Astrocyte of the spinal cord (primary cell): ENCODE measurements around the gene GLRX2.

ENCODE experiments used
- DNase-seq: peaks from one replicate; pipeline ENCODE4 v3.0.0; 2011; ENCODE audit warnings: low read depth, low spot score
- H3K4me3 ChIP-seq: 2 replicates; pipeline ENCODE4 v1.5.1; 2011; ENCODE audit warnings: low read depth, mild to moderate bottlenecking, low read length, moderate library complexity
- in situ Hi-C: cut with HindIII; loops from 2 replicates; pipeline ENCODE4 v1.10.0; 2017; ENCODE audit warnings: low sequenced_read_pairs
- TF ChIP-seq, protein P1 (sequence below): IDR thresholded peaks from 2 replicates; pipeline ENCODE4 v1.5.1; 2012; ENCODE audit warnings: low read depth, mild to moderate bottlenecking, low read length, inconsistent platforms

Gene GLRX2

DNA sequence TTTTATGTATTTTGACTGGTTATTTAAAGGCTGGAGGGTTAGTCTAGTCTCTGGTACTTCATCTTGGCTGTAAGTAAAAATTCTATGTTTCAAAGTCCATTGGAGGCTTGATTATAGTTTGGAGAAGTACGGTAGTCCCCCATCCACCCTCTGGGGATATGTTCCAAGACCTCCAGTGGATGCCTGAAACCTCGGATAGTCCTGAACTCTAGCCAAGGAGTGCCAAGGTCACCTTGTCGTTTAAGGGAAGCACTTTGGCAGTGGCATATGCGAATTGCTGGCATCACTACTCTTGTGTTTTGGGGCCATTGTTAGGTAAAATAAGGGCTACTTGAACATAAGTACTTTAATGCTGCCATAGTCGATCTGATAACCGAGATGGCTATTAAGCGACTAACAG, 35.0 kb upstream of the GLRX2 start:
- TF ChIP-seq, protein P1, sequence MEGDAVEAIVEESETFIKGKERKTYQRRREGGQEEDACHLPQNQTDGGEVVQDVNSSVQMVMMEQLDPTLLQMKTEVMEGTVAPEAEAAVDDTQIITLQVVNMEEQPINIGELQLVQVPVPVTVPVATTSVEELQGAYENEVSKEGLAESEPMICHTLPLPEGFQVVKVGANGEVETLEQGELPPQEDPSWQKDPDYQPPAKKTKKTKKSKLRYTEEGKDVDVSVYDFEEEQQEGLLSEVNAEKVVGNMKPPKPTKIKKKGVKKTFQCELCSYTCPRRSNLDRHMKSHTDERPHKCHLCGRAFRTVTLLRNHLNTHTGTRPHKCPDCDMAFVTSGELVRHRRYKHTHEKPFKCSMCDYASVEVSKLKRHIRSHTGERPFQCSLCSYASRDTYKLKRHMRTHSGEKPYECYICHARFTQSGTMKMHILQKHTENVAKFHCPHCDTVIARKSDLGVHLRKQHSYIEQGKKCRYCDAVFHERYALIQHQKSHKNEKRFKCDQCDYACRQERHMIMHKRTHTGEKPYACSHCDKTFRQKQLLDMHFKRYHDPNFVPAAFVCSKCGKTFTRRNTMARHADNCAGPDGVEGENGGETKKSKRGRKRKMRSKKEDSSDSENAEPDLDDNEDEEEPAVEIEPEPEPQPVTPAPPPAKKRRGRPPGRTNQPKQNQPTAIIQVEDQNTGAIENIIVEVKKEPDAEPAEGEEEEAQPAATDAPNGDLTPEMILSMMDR, result no peak

GRCh38 chr1:193131266-193131860, 26.1 kb upstream of the GLRX2 start:
- no peak for DNase-seq
- in situ Hi-C loops, result no loop called here
- TF ChIP-seq, protein P1, result no peak
- H3K4me3 ChIP-seq, result no peak overlapping the region

More for the DNA sequence above, 35.0 kb upstream of the GLRX2 start:
- in situ Hi-C loops, result no loop called here
- no peak overlapping the region for H3K4me3 ChIP-seq
- DNase-seq, result no peak

DNA sequence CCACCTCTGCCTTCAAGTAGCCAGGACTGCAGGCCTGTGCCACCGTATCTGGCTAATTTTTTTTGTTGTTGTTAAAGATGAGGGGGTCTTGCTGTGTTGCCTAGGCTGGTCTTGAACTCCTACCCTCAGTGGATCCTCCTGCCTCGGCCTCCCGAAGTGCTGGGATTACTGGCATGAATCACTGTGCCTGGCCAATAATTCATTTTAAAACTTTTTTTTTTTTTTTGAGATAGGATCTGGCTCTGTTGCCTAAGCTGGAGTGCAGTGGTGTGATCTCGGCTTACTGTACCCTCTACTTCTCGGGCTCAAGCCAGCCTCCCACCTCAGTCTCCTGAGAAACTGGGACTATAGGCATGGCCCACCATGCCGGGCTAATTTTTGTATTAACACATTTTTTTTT, 20.2 kb upstream of the GLRX2 start:
- TF ChIP-seq, protein P1, result no peak
- DNase-seq, result no peak
- in situ Hi-C loops, result no loop called here
- H3K4me3 ChIP-seq, result no peak overlapping the region

DNA sequence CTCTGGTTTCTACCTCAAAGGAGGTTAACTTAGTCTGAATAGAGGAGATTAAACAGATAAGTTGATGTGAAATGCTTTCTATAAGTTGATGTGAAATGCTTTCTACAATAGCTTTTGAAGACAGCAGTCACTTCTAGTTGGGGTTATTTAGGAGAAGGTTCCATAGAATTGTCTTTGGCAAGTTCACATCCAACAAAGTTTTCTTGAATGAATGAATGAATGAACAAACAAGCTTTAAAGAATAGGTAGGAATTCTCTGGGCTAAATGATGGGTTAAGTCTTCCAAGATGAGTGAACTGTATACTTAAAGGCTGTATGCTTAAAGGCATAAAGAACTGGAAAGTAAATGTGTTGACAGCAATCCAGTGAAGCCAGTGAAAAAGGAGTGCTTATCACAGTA, 18.5 kb upstream of the GLRX2 start:
- no peak for DNase-seq
- in situ Hi-C loops, result no loop called here
- H3K4me3 ChIP-seq, result peak overlapping the region; percentile 79
- TF ChIP-seq, protein P1, result no peak

- peak; percentile 97 for DNase-seq
- peak within 1 kb of the TSS; percentile 79 for H3K4me3 ChIP-seq
- TF ChIP-seq, protein P1, result peak; percentile 83
- in situ Hi-C loops, result no loop called here
Observed at GRCh38 chr1:193121616-193122593, 16.7 kb upstream of the GLRX2 start, which contains the start of gene CDC73. CDC73 (plus strand) TSS chr1:193122031; CDS start chr1:193122201, 170 bp downstream.

DNA sequence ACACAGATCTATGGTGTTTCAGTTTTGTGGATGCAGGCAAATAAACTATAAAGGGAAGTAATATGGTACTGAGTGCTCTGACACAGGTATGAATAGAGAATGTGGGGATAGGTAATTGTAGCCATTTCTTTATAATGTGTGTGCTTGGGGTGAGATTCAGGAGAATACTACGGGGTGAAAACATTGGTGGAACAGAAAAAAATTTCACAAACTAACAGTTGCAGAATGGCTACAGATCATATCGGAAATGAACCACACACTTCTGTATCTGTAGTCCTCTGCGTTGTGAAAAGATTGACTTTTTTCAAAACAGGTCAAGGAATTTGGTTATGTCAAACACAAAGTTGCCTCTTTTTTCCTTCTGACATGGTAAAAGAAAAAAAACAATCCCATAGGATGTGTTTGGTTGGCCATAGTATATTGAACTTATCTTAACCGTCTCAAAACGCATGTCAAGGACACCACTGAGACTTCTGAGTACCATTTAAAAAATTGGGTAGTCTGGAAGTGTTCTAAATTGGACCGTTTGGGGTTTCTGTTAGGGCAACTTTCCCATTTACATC, 15.5 kb upstream of the GLRX2 start:
- no peak for DNase-seq
- TF ChIP-seq, protein P1, result no peak
- in situ Hi-C loops, result no loop called here
- H3K4me3 ChIP-seq, result no peak overlapping the region
